Jurkat, Clone E6-1 (cell line): ENCODE results near the gene PAX1.
A peak's percentile ranks its signal among the peaks of the same experiment; 100 is the strongest.

Source experiments
- DNase-seq: peaks from one replicate; pipeline ENCODE4 v3.0.0-alpha.2; 2011; ENCODE audit warnings: low read depth, low spot score
- H3K4me3 ChIP-seq: 2 replicates; pipeline ENCODE4 v1.5.1; 2011; ENCODE audit warnings: mild to moderate bottlenecking, low read length, control low read depth, moderate library complexity

The PAX1 gene

GRCh38 chr20:21715193-21715881 is 9.9 kb downstream of the PAX1 start:
- no peak for DNase-seq
- H3K4me3 ChIP-seq: no peak overlapping the region

GRCh38 chr20:21719592-21720214 is 14.2 kb downstream of the PAX1 start:
- no peak overlapping the region for H3K4me3 ChIP-seq
- DNase-seq: peak; percentile 55

- no peak overlapping the region for H3K4me3 ChIP-seq
- no peak for DNase-seq
These were observed 20.4 kb downstream of the PAX1 start for GRCh38 chr20:21725892-21726291.

- no peak for DNase-seq
- no peak overlapping the region for H3K4me3 ChIP-seq
These were observed 23.9 kb downstream of the PAX1 start for GRCh38 chr20:21729316-21729715.

- no peak for DNase-seq
- H3K4me3 ChIP-seq: no peak overlapping the region
These were observed 33.7 kb downstream of the PAX1 start for GRCh38 chr20:21739161-21739560.

GRCh38 chr20:21739682-21740081 is 34.2 kb downstream of the PAX1 start:
- no peak overlapping the region for H3K4me3 ChIP-seq
- DNase-seq: no peak

GRCh38 chr20:21741266-21741665 is 35.8 kb downstream of the PAX1 start:
- H3K4me3 ChIP-seq: no peak overlapping the region
- DNase-seq: no peak

- DNase-seq: no peak
- H3K4me3 ChIP-seq: no peak overlapping the region
These were observed 57.2 kb downstream of the PAX1 start for GRCh38 chr20:21762646-21763045.

GRCh38 chr20:21767200-21767738 is 61.8 kb downstream of the PAX1 start:
- DNase-seq: no peak
- no peak overlapping the region for H3K4me3 ChIP-seq

- peak; percentile 4 for DNase-seq
- H3K4me3 ChIP-seq: no peak overlapping the region
These were observed 62.3 kb downstream of the PAX1 start for GRCh38 chr20:21767739-21768223.
